K562 (cell line): Measurements from ENCODE around the gene SHF. TPM values are rescaled to one million over a fixed set of nuclear protein-coding genes. Genes with fewer than 3 reads are reported as not detected.

Experiments used
- ATAC-seq: fragments of 200-7000 bp; cut with Tn5 transposase; 3 replicates; pipeline ENCODE4 v1.9.1; 2020; ENCODE audit warnings: moderate library complexity
- BruUV-seq: library from RNA; stranded (reverse); fragments of 400-500 nt; replicated peaks from 2 replicates; lab custom pipeline; 2021; lab: Mats Ljungman, UMichigan
- CTCF ChIA-PET: fragments of 300-600 bp; formaldehyde crosslinking; extraction: SDS; loops from one replicate; lab custom pipeline; 2021; ENCODE audit warnings: low intra/inter-chr PET ratio; lab: Yijun Ruan, JAX
- POLR2A ChIA-PET: fragments of 300-600, 350-650 bp; sonication (Branson Sonifier 250); formaldehyde crosslinking; extraction: SDS; loops from one replicate; lab custom pipeline; 2021; ENCODE audit warnings: antibody characterized with exemption, inconsistent platforms; lab: Yijun Ruan, JAX
- DNase-seq, 4 experiments: peaks; one replicate each; pipeline versions ENCODE4 v3.0.0 to v3.0.0-alpha.2; 2011 to 2018; ENCODE audit warnings: low spot score in 3 of 4, mixed read lengths in 3 of 4; ENCODE audit errors: extremely low read depth in 1 of 4
- FAIRE-seq: peaks from 2 replicates; lab custom pipeline; 2011; peaks lifted over from hg19 to GRCh38; lab: Jason Lieb, UNC
- H2AFZ ChIP-seq: 2 replicates; pipeline ENCODE4 v1.6.0; 2011; ENCODE audit warnings: low read depth, low read length, control low read depth, inconsistent platforms
- H3K27ac ChIP-seq: fragments of 200-600 bp; 3 replicates; pipeline ENCODE4 v1.8.0; 2011; ENCODE audit warnings: low read depth, mild to moderate bottlenecking, control low read depth, inconsistent platforms, low read length, moderate library complexity, mixed read lengths; ENCODE audit errors: extremely low read depth
- H3K27me3 ChIP-seq, 2 experiments: fragments of 300-600 bp in 1 of 2; 2 replicates in 1 of 2; 3 replicates in 1 of 2; pipeline versions ENCODE4 v1.6.0 to v1.8.0; 2011; ENCODE audit warnings: inconsistent platforms in 2 of 2, low read length in 2 of 2, mild to moderate bottlenecking in 1 of 2, mixed read lengths in 1 of 2, moderate library complexity in 1 of 2; ENCODE audit not compliant: control insufficient read depth in 2 of 2, insufficient read depth in 2 of 2
- H3K36me3 ChIP-seq: fragments of 300-600 bp; 3 replicates; pipeline ENCODE4 v1.8.0; 2011; ENCODE audit warnings: mild to moderate bottlenecking, low read length, inconsistent platforms; ENCODE audit not compliant: control insufficient read depth, insufficient read depth
- H3K4me1 ChIP-seq, 2 experiments: fragments of 200-600 bp in 1 of 2; replicated peaks in 1 of 2; 2 replicates in 1 of 2; 3 replicates in 1 of 2; pipeline versions ENCODE4 v1.5.1 to v1.8.0; 2011; ENCODE audit warnings: inconsistent platforms in 2 of 2, low read length in 2 of 2, mild to moderate bottlenecking in 1 of 2, mixed read lengths in 1 of 2, moderate library complexity in 1 of 2; ENCODE audit not compliant: control insufficient read depth in 2 of 2, insufficient read depth in 2 of 2
- H3K4me2 ChIP-seq: 2 replicates; pipeline ENCODE4 v1.6.1; 2011; ENCODE audit warnings: low read length, control low read depth, inconsistent platforms, mixed read lengths; ENCODE audit not compliant: insufficient read depth
- H3K4me3 ChIP-seq: fragments of 200-600 bp; sonication (generic), shearing (Covaris generic); 2 replicates; pipeline ENCODE4 v1.5.1; 2016; ENCODE audit warnings: control low read depth, inconsistent platforms
- H3K79me2 ChIP-seq: fragments of 200-600 bp; 3 replicates; pipeline ENCODE4 v1.8.0; 2011; ENCODE audit warnings: low read length, inconsistent platforms; ENCODE audit not compliant: control insufficient read depth, insufficient read depth
- H3K9ac ChIP-seq, 2 experiments: 2 replicates each; pipeline versions ENCODE4 v1.6.0 to v1.6.1; 2011; ENCODE audit warnings: low read depth in 2 of 2, low read length in 2 of 2, control low read depth in 1 of 2, inconsistent platforms in 1 of 2, mild to moderate bottlenecking in 1 of 2, mixed read lengths in 1 of 2; ENCODE audit not compliant: insufficient read depth in 1 of 2
- H3K9me1 ChIP-seq: one replicate; pipeline ENCODE4 v1.6.0; 2011; ENCODE audit warnings: inconsistent platforms, mild to moderate bottlenecking, low read length, moderate library complexity; ENCODE audit not compliant: control insufficient read depth, insufficient read depth
- H3K9me3 ChIP-seq: replicated peaks from 2 replicates; pipeline ENCODE4 v1.5.1; 2011; ENCODE audit warnings: low read depth, low read length, inconsistent platforms; ENCODE audit not compliant: control insufficient read depth, insufficient read depth
- H4K20me1 ChIP-seq: replicated peaks from 2 replicates; pipeline ENCODE4 v1.6.1; 2011; ENCODE audit warnings: low read length, inconsistent platforms, mixed read lengths; ENCODE audit not compliant: control insufficient read depth, insufficient read depth
- BCL6 ChIP-seq: fragments of 250-450 bp; sonication (Bioruptor Pico); IDR thresholded peaks from 2 replicates; pipeline ENCODE4 v1.4.0; 2020
- HMG20A ChIP-seq: fragments of 450-650 bp; formaldehyde crosslinking; conservative IDR thresholded peaks from 2 replicates; pipeline ENCODE4 v1.4.0; 2020; ENCODE audit warnings: mild to moderate bottlenecking, mixed read lengths
- NR4A1 ChIP-seq, 2 experiments: fragments of 250-450 bp in 1 of 2; fragments of 450-650 bp in 1 of 2; sonication (Bioruptor Pico) in 1 of 2; IDR thresholded peaks; 2 replicates each; pipeline versions ENCODE4 v1.4.0 to v1.6.1; 2016 to 2020; ENCODE audit warnings: mild to moderate bottlenecking in 2 of 2, missing compliant biosample characterization in 1 of 2, missing genetic modification characterization in 1 of 2, moderate library complexity in 1 of 2
- POLR2AphosphoS5 ChIP-seq: IDR thresholded peaks from 2 replicates; pipeline ENCODE4 v1.6.1; 2011; ENCODE audit warnings: mild to moderate bottlenecking, low read depth, low read length, moderate library complexity; ENCODE audit not compliant: control insufficient read depth, insufficient read depth
- SPI1 ChIP-seq: IDR thresholded peaks from 2 replicates; pipeline ENCODE4 v1.6.1; 2011; ENCODE audit warnings: low read depth, low read length, control low read depth, borderline replicate concordance
- SRSF1 ChIP-seq: fragments of 200-400 bp; formaldehyde crosslinking; IDR thresholded peaks from 2 replicates; pipeline ENCODE4 v1.6.1; 2017; ENCODE audit warnings: mild to moderate bottlenecking, low read depth, low read length, moderate library complexity
- TAF9B ChIP-seq: fragments of 450-650 bp; IDR thresholded peaks from 2 replicates; pipeline ENCODE4 v1.6.1; 2018; ENCODE audit warnings: mild to moderate bottlenecking; ENCODE audit not compliant: partially characterized antibody
- TBL1XR1 ChIP-seq, 2 experiments: IDR thresholded peaks; 2 replicates each; pipeline ENCODE4 v1.6.1; 2012; ENCODE audit warnings: improper control_type of control experiment in 2 of 2, low read length in 2 of 2, mild to moderate bottlenecking in 1 of 2
- ZNF197 ChIP-seq: fragments of 200-800 bp; sonication (Bioruptor generic); IDR thresholded peaks from 2 replicates; pipeline ENCODE4 v1.6.1; 2016; ENCODE audit warnings: low read depth, missing genetic modification characterization, missing compliant biosample characterization
- WGBS: fragments of 100-300 bp; shearing (Covaris generic); methylation state at CpG from one replicate; pipeline ENCODE4 v1.1.6; 2016; ENCODE audit warnings: low coverage, mixed read lengths; ENCODE audit not compliant: insufficient coverage; ENCODE audit errors: missing lambda C conversion rate; 5-methylcytosine and 5-hydroxymethylcytosine counted together
- in situ Hi-C: fragments of 300-500 bp; cut with MboI; formaldehyde crosslinking; loops from 4 replicates; pipeline ENCODE4 v1.15.0; 2018; ENCODE audit warnings: inconsistent platforms, mixed read lengths
- intact Hi-C: fragments of 100-400 bp; cut with micrococcal nuclease; formaldehyde crosslinking; loops from 2 replicates; pipeline ENCODE4 v1.14.2; 2022
- polyA plus RNA-seq, 8 experiments: library from polyadenylated mRNA; depleted of rRNA in 4 of 8; stranded (reverse) in 5 of 8; unstranded in 3 of 8; fragments of >200 nt; fragmentation: Nextera tagmentation in 2 of 8; fragmentation: Illumina TruSeq in 1 of 8; extraction: Ambion mirVana in 2 of 8; extraction: Trizol in 1 of 8; gene quantifications; 2 replicates each; pipeline versions ENCODE4 v1.2.1 to v1.2.3, GENCODE V29; 2011 to 2014; ENCODE audit warnings: inconsistent platforms in 1 of 8, missing spikeins in 1 of 8
- total RNA-seq, 7 experiments: library from RNA; depleted of rRNA in 6 of 7; stranded (reverse); fragments of >200 nt in 6 of 7; fragmentation: Illumina TruSeq in 2 of 7; extraction: Trizol in 2 of 7; gene quantifications; 2 replicates each; pipeline versions ENCODE4 v1.2.1 to v1.2.3, GENCODE V29; 2011 to 2021; ENCODE audit warnings: low replicate concordance in 1 of 7

SHF gene
- total and polyA plus RNA-seq, 9 of the 15 experiments (the other 6 are each of a cell fraction or from before 2014, with no cell fraction given): 0.51 to 2.2 (median 0.85) TPM; not detected in 2

DNA sequence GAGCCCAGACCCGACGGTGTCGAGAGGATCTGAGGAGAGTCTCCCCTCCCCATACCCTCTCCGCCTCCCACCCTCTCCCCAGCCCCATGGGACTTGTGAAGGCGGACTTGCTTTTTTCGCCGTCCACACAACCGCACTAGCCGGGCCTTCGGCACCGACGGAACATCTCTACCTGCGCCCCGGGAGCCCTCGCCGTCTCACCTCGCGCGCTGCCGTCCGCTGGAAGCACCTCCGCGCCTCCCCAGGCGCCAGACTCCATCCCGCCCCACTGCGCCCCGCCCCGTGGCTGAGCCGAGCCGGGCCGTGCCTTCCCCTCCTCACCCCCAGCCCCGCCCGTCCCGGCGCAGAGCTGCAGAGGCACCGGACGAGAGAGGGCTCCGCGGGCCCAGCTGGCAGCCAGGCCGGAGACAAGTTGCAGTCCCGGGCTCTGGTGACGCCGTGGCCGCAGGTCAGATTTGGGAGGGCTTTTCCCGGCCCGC is 58.1 kb downstream of the SHF start, which contains the start of the genes DUOX1 and DUOXA1 (continued):
- TF ChIP-seq SRSF1: no peak
- TF ChIP-seq BCL6 (CRISPR knock-in tag): no peak
- no peak for TF ChIP-seq SPI1
- no peak for TF ChIP-seq ZNF197 (CRISPR knock-in tag)
- TF ChIP-seq HMG20A: no peak
- no peak for TF ChIP-seq TBL1XR1 (IDR thresholded peaks at IDR 0.05; ENCODE audit: low read length in 2 of 2)

DNA sequence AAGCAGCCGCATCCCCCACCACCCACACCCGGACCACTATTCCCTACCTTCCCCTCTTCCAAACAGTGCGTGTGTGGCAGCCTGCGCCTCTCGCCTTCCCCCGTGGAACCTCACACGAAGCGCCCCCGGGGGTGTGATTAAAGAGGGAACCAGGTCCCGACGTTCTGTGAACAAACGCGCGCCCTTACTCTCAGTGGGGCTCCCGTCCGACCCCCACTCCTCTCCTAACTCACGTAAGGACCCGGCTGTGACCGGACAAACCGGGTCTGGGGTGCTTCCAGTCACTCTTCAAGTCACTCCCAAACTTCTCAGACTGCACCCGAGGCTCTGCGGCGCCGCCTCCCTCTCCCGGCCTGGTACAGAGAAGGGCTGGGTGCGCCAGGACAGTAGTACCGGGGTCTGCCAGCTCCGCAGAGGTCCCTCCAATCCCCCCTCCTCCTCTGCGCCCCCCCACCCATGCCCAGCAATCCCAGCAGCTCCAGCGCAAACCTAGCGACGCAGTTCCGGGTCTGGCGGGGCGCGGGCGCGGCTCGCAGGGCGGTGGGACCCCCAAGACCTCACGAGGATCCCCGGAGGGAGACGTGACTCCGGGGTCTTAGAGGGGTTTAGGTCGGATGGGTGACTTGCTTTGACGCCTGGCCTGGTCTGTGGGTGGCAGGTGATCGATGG is 58.7 kb downstream of the SHF start:
- Histone ChIP-seq H3K27me3 (peaks cover 24 to 44% of the 10 kb centered on the region in 2 experiments), H3K9me3 (no peaks in the 10 kb centered on the region), H2AFZ (no peak overlapping the region), H3K9me1 (no peaks in the 10 kb centered on the region), H3K4me1 (peaks cover 0 to 14% of the 10 kb centered on the region in 2 experiments; a peak in 2 of 5 replicates), H3K27ac (no peak overlapping the region), H3K4me2 (no peak overlapping the region), H3K9ac (peak overlapping the region in 1 of 2 experiments; percentile 16; a peak in 1 of 4 replicates), H3K36me3 (no peaks in the 10 kb centered on the region), H3K4me3 (no peak overlapping the region), H3K79me2 (no peaks in the 10 kb centered on the region), H4K20me1 (no peaks in the 10 kb centered on the region)
- POLR2A ChIA-PET: no interaction called here
- ATAC-seq (no peak), DNase-seq (no peak), FAIRE-seq (no peak)
- no peak for TF ChIP-seq TAF9B
- no peak for TF ChIP-seq POLR2AphosphoS5
- no peak for TF ChIP-seq NR4A1 (CRISPR knock-in tag; IDR thresholded peaks at IDR 0.05)
- TF ChIP-seq NR4A1 (tag; IDR thresholded peaks at IDR 0.05): no peak
- intact Hi-C loops (no loop called here), in situ Hi-C loops (no loop called here)
- CTCF ChIA-PET: no interaction called here
- WGBS: 9% methylated on average over 31 of the region's 47 CpGs
- BruUV-seq: no TSS peak
